Eye (tissue), 1 donor: ENCODE measurements around the gene TYK2.
"Not testable (repeated sequence)": the region's sequence is repeated elsewhere in the genome, so short reads cannot be mapped to it uniquely, and the experiment has no call there.

Source experiments
- DNase-seq: peaks from one replicate; pipeline ENCODE4 v3.0.0-alpha.2; 2015

TYK2 gene

DNA sequence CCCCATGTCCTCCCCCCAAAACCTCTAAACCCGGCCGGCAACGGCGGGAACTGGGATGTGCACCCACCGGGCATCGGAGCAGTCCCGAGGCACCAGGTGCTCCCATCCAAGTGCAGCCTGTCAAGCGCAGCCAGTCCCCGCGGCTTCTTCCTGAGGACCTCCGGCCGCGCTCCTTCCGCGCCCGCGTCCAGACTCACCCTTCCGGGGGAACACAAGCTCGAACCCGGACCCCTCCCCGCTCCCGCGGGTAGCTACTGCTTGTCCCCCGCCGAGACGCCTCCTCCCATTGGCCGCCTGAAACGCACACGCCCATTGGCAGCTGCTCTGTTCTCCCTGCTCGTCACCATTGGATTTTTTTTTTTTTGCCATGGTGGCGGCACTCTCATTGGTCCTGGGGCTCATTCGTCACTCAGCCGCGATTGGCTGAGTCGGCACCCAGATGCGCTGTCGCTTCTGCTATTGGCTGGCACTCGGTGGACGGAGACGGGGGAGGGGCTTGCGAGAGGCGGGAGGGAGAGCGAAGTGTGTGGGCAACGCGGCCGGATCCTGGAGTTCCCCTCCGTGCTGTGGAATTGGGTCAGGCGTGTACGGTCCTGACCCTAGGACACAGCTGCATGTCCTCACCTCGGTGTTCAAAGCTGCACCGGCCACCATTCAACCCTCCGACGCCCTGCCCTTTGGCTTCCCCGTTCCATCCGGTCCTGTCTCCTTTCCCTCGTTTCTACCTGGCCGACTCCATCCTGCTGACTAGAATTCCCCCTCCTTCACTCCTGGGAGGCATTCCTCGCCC is at the start of gene TYK2:
TYK2 (minus strand) TSS at position 260 of the 790 bp plus-strand sequence. CDS start 2,166 bp downstream, outside the sequence.
- peak; percentile 100 for DNase-seq

DNA sequence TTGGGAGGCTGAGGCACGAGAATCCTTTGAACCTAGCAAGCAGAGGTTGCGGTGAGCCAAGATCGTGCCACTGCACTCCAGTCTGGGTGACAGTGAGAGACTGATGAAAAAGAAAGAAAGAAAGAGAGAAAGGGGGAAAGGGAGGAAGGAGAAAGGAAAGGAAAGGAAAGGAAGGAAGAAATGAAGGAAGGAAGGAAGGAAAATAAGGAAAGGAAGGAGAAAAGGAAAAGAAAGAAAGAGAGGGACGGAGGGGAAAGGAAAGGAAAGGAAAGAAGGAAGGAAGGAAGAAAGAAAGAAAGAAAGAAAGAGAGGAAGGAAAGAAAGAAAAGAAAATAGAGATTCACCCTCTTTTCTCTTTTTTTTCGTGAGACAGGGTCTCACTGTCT is 48.6 kb upstream of the TYK2 start:
- DNase-seq: no peak

DNA sequence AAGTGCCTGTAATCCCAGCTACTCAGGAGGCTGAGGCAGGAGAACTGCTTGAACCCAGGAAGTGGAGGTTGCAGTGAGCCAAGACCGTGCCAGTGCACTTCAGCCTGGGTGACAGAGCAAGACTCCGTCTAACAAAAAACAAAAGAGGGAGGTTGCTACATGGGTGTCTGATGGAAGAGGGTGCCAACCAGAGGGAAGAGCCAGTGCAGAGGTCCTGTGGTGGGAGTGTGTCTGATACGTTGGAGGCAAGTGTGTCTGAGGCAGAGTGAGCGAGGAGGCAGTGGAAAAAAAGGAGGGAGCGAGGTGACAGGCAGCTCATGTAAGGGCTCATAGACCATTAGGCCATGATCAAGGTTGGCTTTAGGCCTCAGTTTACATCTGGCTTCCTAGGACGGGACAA is 46.8 kb upstream of the TYK2 start:
- DNase-seq: no peak

DNA sequence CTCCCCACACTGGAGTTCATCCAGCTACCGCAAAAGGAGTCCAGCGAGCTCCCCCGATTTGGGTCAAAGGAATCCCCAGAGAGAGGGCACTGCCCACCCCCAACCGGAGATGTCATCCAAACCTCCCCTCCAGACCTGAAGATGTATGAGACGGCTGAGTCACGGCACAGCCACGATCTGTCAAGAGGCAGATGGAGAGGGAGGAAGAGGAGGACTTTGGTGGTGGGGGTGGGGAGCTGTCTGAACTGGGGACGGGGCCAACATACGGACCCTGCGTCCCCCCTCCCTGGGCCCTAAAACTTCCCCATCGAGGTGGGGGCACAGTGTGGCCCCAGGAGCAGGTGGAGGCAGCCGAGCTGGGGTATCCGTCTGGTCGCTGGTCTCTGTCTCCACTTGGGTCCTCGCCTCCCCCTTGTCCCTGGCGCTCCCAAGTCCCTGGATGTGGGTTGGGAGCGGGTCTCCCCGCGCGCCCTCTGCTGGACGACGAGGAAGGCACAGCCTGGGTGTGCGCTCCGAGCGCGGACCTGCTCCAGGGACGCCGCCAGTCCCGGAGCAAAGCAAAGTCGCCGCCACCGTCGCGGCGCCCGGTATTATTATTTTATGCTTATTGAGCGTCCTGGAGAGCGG is 43.8 kb upstream of the TYK2 start:
- DNase-seq: peak; percentile 92

DNA sequence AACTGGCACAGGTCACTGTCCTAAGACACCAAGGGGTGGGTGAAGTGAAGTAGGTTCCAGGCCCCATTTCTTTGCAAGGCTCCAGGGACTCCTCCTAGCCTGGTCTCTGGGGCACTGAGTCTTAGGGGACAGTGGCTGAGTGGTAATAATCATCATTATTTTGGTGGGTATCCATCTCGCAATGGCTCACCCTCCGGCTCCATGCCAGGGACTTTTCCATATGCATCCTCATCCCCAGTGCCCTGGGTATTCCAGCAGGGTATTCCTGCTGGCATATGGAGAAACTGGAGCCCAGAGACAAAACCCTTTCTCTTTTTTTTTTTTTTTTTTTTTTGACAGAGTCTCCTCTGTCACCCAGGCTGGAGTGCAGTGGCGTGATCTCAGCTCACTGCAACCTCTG is 42.5 kb upstream of the TYK2 start:
- DNase-seq: no peak

DNA sequence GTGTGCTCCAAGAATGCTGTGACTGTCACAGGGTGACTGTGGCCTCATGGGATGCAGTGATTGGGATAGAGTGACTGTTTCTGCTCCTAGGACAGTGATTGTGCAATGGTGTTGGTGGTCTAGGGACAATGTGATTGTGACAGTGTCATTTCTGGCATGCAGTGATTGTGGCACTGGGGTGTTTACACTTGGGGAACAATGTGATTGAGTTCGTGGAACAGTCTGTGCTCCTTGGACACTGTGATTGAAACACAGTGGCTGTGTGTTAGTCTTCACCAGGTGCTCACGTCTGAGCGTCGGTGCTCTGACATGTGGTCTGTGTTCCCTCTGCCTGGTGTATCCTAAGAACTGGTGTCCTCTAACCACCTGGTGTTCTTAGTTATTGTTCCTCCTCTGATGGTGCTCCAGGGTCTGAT is 41.7 kb upstream of the TYK2 start:
- no peak for DNase-seq

DNA sequence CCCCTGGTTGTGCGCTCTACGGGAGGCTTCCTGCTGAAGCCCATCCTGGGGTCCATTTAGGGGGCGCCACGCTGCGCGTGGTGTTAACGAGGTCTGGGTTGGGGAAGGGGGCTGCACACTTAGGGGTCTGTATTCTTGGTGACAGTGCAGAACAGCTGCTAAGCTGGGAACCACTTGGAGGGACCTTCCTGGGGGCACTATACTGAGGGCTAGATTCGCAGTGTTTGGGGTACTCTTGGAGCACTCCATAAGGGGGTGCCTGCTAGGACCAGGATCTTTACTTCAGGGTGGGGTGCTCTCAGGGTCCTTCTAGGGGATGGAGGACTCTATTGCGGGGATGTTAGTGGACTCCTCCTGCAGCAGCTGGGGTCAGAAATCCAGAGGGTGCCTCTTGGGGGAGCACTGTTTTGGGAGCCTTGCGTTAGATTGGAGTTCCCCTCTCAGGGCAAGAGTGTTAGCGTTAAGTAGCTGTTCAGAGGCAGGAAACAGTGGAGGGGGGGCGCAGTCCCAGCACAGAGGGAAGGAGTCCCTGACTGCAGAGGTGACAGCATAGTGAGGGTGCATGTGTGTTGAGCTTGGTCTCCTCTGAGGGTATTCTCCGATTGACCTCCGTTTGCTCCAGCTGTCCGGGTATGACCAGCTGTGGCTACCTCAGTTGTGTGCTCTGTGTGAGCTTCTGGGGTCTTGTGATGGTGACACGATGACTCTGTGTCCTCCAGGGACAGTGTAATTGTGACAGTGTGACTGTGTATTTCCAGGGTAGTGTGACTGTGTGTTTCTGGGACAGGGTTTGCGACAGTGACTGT is 41.1 kb upstream of the TYK2 start:
- no peak for DNase-seq

DNA sequence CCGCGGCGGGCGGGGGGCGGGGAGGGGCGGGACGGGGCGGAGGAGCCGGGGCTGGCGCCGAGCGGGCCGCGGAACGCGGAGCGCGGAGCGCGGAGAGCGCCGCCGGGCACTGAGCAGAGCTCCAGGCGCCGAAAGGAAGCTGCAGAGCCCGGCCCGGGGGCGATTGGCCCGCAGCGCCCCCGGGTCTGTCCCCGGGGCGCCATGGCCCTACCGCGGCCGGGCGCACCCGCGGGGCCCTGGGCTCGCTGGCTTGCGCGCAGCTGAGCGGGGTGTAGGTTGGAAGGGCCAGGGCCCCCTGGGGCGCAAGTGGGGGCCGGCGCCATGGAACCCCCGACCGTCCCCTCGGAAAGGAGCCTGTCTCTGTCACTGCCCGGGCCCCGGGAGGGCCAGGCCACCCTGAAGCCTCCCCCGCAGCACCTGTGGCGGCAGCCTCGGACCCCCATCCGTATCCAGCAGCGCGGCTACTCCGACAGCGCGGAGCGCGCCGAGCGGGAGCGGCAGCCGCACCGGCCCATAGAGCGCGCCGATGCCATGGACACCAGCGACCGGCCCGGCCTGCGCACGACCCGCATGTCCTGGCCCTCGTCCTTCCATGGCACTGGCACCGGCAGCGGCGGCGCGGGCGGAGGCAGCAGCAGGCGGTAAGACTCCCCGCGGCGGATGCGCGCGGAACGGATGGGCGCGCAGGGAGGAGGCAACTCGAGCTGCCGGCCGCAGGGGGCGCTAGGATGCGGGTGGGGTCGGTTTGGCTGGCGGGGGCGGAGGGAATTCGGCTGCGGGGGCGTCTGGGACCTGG is 40.3 kb upstream of the TYK2 start, which contains the start of gene PDE4A:
PDE4A (plus strand) TSS at position 95 of the 796 bp plus-strand sequence; CDS start at position 322, 227 bp downstream.
- DNase-seq: peak; percentile 47

DNA sequence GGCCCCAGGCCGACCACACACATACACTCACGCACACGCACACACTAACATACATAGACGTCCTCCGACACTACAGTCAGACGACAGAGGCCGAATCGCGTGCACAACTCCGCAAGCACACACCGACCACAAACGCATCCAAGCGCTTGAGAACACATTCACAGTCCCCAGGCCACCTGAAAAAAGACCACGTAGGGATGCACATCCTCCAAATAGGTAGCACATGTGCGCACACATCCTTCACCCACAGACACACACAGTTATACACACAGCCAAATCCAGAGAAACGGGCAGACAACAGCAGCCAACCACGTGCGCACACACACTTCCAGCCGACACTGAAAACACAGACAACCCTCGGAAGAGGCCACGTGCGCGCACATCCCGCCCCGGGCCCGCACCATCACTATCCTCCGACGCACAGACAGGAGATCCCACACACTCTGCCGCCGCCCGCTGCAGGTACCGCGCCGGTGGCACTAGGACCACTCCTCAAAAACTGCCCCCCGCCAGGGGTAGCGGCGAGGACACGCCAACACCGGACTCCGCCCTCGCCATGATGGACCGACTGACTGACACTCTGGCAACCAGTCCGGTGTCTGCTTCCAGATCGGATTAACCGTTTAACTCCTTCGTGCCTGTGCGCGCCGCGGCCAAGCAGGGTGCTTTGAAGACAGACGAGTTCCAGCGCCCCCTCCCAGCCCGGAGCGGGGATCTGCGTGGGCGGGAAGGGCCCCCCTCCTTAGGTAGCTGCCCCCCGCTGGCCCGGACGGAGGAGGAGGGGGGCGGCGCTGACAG is 39.5 kb upstream of the TYK2 start:
- DNase-seq: peak; percentile 83

DNA sequence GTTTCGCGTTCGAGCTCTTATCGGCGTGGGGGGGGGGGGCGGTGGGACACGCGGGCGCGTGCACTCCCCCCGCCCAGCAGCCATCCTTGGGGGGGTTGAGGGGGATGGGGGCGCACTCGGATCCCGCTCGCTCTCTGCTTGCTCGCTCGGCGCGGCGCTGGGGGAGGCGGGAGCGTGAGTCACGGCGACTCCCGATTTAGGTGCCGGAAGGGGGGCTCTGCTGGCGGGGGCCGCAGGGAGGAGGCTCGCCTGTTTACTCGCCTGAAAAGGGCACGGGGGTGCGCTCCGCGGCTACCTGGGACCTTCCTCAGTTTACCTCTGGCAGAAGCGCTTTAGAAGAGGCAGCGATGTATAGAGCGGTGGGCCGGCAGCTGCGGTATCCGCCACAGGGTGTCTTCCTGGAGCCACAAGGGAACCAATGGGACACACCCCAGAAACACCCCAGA is 38.9 kb upstream of the TYK2 start:
- DNase-seq: no peak

DNA sequence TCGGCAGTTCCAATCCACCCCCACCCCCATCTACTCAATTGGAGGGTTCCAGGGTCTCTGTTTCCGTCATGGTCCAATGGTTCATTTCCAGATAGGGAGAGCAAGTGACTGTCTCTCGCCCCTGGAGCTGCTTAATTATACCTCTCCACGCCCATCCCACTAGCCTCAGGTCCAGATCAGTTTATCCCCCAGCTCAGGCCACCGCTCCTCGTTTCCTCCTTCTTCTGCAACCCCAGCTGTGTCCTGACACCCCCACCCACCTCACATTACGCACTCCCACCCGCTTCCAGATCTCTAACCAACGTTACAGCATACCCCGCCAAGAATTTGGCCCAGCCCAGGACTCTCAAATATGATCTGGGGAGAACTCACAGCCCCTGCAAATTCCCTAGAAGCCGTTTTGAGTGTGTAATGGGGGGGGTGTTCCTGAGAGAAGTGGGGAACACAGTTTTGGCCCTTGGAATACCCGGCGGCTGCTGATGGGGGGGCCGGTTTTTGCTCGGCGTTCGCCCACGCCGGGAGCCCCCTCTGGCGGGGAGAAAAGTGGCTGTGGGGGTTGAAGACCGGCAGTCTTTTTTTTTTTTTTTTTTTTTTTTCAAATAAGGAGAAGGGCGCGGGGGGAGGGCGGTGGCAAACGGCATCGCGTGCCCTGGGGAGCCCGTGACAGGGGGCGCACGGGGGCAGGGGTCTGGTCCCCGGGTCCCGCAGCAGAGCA is 38.3 kb upstream of the TYK2 start:
- peak; percentile 47 for DNase-seq

DNA sequence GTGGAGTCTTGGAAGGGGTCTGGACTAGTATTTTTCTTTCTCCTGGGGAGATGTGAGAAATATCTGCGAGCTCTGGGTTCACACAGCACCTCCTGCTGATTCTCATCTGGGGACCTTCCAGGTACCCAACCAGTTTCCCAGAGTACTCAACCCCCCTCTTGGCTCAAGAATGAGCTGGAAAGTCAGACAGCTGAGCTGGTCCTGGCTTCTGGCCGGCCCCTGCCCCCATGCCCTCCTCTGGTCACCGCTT is 37.8 kb upstream of the TYK2 start:
- DNase-seq: no peak

DNA sequence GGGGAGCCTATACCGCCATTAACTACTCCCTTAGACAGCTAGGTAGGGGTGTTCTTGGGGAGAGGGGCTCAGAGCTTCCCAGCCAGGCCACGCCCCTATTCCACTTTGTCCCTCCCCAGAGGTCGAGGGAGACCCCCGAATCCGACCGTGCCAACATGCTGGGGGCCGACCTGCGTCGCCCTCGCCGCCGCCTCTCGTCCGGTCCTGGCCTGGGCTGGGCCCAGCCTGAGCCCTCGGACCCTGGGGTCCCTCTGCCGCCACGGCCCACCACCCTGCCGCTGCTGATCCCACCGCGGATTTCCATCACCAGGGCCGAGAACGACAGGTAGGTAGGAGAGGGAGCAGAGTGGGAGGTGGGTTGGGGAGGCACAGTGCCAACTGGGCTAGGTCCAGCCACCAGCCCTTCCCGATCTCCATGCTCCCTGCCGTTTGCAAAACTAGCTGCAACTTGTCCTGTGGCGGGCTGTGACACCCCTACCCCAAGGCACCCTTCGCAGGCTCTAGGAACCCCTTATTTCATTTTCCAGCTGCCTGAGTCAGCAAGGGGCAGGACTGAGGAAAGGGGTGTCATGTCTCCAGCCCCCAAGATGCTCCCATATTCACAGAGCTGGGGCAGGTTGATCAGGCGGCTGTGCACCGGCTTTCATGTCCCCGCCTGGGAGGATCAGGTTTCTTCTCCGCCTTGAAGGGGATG is 37.3 kb upstream of the TYK2 start:
- DNase-seq: peak; percentile 67

DNA sequence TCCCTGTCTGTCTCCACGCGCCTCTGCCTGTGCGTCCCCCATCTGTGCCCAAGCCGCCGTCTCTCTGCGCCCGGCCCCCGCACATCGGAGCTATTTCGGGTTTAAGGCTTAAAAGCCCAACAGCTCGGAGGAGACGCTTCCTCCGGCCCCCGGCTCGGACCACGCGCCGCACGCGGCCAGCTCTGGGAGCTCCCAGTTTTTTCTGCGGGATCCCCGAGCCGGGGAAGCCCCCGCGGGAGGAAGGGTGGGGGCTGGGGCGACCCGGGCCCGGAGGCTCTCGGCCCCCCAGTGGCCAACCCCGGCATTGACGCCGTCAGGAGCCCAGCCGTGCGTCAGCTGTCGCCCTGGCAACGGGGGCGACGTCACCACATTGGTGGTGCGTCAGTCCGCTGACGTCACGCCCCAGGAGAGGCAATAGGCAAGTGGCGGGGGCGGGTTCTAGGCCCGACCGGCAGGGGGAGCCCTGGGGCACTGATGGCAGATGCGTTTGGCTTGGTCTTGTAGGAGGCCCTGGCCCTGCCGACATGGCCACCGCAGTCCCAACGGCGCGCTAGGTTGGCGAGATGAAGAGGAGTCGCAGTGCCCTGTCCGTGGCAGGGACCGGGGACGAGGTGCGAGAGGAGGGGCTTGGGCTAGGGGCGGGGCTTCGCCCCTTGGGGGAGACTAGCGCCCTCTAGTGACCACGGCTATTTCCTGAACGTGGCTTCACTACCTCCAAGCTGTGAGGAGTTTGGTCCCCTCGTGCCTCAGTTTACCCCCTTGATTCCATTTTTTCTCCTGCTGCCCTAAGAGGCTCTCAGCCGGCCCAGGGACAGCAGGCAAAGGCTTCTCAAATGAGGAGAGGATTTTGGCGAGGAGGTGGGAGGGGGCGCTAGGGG is 36.2 kb upstream of the TYK2 start:
- DNase-seq: peak; percentile 90

DNA sequence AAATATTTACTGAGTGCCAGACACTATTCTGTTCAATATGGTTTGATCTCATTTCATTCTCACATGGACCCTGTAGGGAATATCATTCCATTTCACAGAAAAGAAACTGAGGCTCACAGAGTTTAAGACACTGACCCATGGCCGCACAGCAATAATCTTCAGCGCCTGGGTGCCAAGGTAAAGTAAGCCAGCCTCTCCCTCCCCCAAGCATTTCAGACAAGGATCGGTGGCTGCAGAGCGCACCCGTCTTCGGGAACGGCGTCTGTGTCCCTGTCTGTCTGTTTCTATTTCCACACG is 35.7 kb upstream of the TYK2 start:
- DNase-seq: no peak

DNA sequence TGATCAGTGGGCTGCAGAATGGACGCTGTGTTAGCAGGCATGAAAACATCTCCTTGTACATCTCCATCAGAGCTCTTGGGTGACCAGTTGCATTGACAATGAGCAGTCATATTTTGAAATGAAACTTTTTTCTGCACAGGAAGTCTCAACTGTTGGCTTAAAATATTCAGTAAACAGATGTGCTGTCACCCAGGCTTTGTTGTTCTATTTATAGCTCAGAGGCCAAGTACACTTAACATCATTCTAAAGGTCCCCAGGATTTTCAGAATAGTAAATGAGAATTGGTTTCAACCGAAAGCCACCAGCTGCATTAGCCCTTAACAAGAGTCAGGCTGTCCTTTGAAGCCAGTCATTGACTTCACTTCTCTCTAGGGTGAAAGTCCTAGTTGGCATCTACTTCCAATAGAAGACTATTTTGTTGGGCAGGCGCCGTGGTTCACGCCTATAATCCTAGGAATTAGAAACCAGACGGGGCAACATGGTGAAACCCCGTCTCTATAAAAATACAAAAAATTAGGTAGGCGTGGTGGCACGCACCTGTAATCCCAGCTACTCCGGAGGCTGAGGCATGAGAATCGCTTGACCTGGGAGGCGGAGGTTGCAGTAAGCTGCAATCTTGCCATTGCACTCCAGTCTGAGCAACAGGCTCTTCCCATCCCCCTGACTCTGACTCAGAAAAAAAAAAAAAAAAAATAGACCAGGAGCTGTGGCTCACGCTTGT is 32.0 kb upstream of the TYK2 start:
- DNase-seq: no peak

DNA sequence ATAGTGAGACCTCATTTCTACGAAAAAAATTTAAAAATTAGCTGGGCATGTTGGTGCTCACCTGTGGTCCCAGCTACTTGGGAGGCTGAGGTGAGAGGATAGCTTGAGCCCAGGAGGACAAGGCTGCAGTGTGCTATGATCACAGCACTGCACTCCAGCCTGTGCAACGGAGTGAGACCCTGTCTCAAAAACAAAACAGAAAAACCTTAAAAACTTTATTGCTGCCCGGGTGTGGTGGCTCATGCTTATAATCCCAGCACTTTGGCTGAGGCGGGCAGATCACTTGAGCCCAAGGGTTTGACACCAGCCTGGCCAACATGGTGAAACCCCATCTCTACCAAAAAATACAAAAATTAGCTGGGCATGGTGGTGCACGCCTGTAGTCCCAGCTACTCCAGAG is 30.9 kb upstream of the TYK2 start:
- DNase-seq: not testable (repeated sequence)

DNA sequence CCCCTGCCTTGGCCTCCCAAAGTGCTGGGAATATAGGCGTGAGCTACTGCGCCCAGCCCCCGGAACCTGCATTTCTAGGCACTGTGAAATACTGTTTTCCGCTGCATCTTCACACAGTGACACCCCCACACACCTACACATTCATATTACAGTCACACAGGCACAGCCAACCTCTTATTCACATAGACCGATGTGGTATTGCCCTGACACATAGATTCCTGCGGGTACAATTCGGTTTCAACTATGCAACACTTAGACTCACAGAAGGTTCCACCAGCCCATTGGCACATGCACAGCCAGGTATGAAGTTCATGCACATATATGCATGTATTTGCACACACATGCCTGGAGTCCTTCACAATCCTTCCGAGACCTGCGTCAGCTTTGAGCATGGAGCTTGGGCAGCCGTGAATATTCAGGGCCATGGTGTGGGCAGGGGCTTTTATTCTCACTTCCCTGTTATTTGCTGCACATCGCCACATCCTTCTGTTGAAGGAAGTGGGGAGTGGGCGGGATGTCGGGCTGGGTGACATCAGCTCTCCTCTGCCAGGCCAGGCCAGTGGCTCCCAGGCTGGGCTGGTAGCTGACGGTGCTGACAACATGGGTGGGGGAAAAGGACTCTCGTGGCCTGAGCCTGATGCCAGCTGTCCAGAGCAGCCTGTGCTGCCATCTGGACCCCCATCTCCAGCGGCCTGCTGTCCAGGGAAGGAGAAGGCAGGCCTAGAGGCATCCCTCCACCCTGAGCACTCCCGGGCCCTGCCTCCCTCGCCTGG is 28.3 kb upstream of the TYK2 start:
- DNase-seq: no peak
